Inflammatory macrophage treated with lipopolysaccharide for 4 hours (primary cell): ENCODE data around the gene PSMD13.
A peak's percentile ranks its signal among the peaks of the same experiment; 100 is the strongest.
"Not testable (repeated sequence)": the region's sequence is repeated elsewhere in the genome, so short reads cannot be mapped to it uniquely, and the experiment has no call there.

Experiments
- DNase-seq: peaks from one replicate; pipeline ENCODE4 v3.0.0-alpha.2; 2020

Gene PSMD13

GRCh38 chr11:279040-279965 lies 42.5 kb downstream of the PSMD13 start:
- peak; percentile 11 for DNase-seq

GRCh38 chr11:279966-280705 lies 43.4 kb downstream of the PSMD13 start:
- DNase-seq: peak; percentile 26

- DNase-seq: peak; percentile 24
Measured at GRCh38 chr11:280706-281485, 44.1 kb downstream of the PSMD13 start.

GRCh38 chr11:281486-282161 lies 44.8 kb downstream of the PSMD13 start:
- no peak for DNase-seq

- DNase-seq: no peak
Measured at GRCh38 chr11:282171-282570, 45.4 kb downstream of the PSMD13 start.

GRCh38 chr11:282630-283360 lies 46.0 kb downstream of the PSMD13 start:
- peak; percentile 21 for DNase-seq

GRCh38 chr11:283405-284104 lies 46.8 kb downstream of the PSMD13 start:
- no peak for DNase-seq

GRCh38 chr11:284105-285020 lies 47.6 kb downstream of the PSMD13 start:
- no peak for DNase-seq

GRCh38 chr11:285021-285893 lies 48.5 kb downstream of the PSMD13 start:
- no peak for DNase-seq

GRCh38 chr11:285894-286220 lies 49.1 kb downstream of the PSMD13 start:
- no peak for DNase-seq

- not testable (repeated sequence) for DNase-seq
Measured at GRCh38 chr11:286977-287820, 50.4 kb downstream of the PSMD13 start.

- DNase-seq: no peak
Measured at GRCh38 chr11:287821-288477, 51.2 kb downstream of the PSMD13 start.

- DNase-seq: peak; percentile 48
Measured at GRCh38 chr11:288478-289397, 52.0 kb downstream of the PSMD13 start, which contains the start of gene PGGHG. TSS of gene PGGHG (plus strand) at chr11:289126. CDS start at chr11:289817, 691 bp downstream.

GRCh38 chr11:289398-289711 lies 52.6 kb downstream of the PSMD13 start:
- DNase-seq: no peak

GRCh38 chr11:289712-290620 lies 53.2 kb downstream of the PSMD13 start:
- no peak for DNase-seq
